IMR-90 (cell line): ENCODE measurements around the gene RERE. TPM values are rescaled to one million over a fixed set of nuclear protein-coding genes. Genes with fewer than 3 reads are reported as not detected.

Experiments used
- ATAC-seq: fragments of 200-7000 bp; cut with Tn5 transposase; 2 replicates; pipeline ENCODE4 v1.9.1; 2020; ENCODE audit warnings: low read depth, mild to moderate bottlenecking, moderate library complexity
- BruUV-seq: library from RNA; stranded (reverse); fragments of 400-500 nt; replicated peaks from 2 replicates; lab custom pipeline; 2021; lab: Mats Ljungman, UMichigan
- CTCF ChIA-PET: fragments of 300-600 bp; formaldehyde crosslinking; extraction: SDS; loops from one replicate; lab custom pipeline; 2021; ENCODE audit warnings: antibody characterized with exemption; lab: Yijun Ruan, JAX
- POLR2A ChIA-PET: fragments of 300-600 bp; sonication (Branson Sonifier 250); formaldehyde crosslinking; loops from one replicate; lab custom pipeline; 2022; ENCODE audit warnings: antibody characterized with exemption; ENCODE audit not compliant: unreplicated experiment; lab: Charles Lee
- DNase-seq: peaks from one replicate; pipeline ENCODE4 v3.0.0; 2013
- H2AFZ ChIP-seq: replicated peaks from 2 replicates; pipeline ENCODE3; 2013; ENCODE audit warnings: low read length, mild to moderate bottlenecking; ENCODE audit not compliant: poor library complexity
- H2AK5ac ChIP-seq: 2 replicates; pipeline ENCODE4 v1.6.1; 2013; ENCODE audit warnings: low read depth, low read length, inconsistent platforms
- H2AK9ac ChIP-seq: replicated peaks from 2 replicates; pipeline ENCODE3; 2013; ENCODE audit warnings: mild to moderate bottlenecking, low read depth, low read length, moderate library complexity; ENCODE audit not compliant: poor library complexity
- H2BK120ac ChIP-seq: 2 replicates; pipeline ENCODE4 v1.6.1; 2013; ENCODE audit warnings: low read depth, low read length, inconsistent platforms
- H2BK15ac ChIP-seq: 3 replicates; pipeline ENCODE4 v1.6.1; 2013; ENCODE audit warnings: low read depth, low read length, inconsistent platforms
- H2BK20ac ChIP-seq: 2 replicates; pipeline ENCODE4 v1.6.1; 2013; ENCODE audit warnings: low read depth, mild to moderate bottlenecking, inconsistent platforms, low read length, moderate library complexity
- H2BK5ac ChIP-seq: 2 replicates; pipeline ENCODE4 v1.6.1; 2013; ENCODE audit warnings: mild to moderate bottlenecking, low read depth, low read length, inconsistent platforms; ENCODE audit not compliant: poor library complexity, severe bottlenecking
- H3K14ac ChIP-seq: replicated peaks from 2 replicates; pipeline ENCODE4 v1.6.1; 2013; ENCODE audit warnings: low read depth, low read length, inconsistent platforms
- H3K18ac ChIP-seq: 2 replicates; pipeline ENCODE4 v1.6.1; 2013; ENCODE audit warnings: low read depth, low read length, control low read depth
- H3K23ac ChIP-seq: 2 replicates; pipeline ENCODE4 v1.6.1; 2013; ENCODE audit warnings: low read depth, low read length, inconsistent platforms
- H3K27ac ChIP-seq: 2 replicates; pipeline ENCODE4 v1.5.1; 2013; ENCODE audit warnings: mild to moderate bottlenecking, control low read depth, low read length; ENCODE audit not compliant: insufficient read depth
- H3K27me3 ChIP-seq: 2 replicates; pipeline ENCODE4 v1.6.1; 2013; ENCODE audit warnings: low read length; ENCODE audit not compliant: control insufficient read depth, insufficient read depth
- H3K36me3 ChIP-seq: 2 replicates; pipeline ENCODE4 v1.6.1; 2013; ENCODE audit warnings: low read length, mixed read lengths; ENCODE audit not compliant: control insufficient read depth, insufficient read depth
- H3K4ac ChIP-seq: 2 replicates; pipeline ENCODE4 v1.6.1; 2013; ENCODE audit warnings: low read depth, low read length, inconsistent platforms
- H3K4me1 ChIP-seq: 2 replicates; pipeline ENCODE4 v1.6.1; 2013; ENCODE audit warnings: low read length, mixed read lengths; ENCODE audit not compliant: control insufficient read depth, insufficient read depth
- H3K4me2 ChIP-seq: 2 replicates; pipeline ENCODE4 v1.6.1; 2013; ENCODE audit warnings: low read depth, mild to moderate bottlenecking, control low read depth, low read length, moderate library complexity
- H3K4me3 ChIP-seq: 2 replicates; pipeline ENCODE4 v1.5.1; 2013; ENCODE audit warnings: low read depth, mild to moderate bottlenecking, control low read depth, low read length, moderate library complexity; ENCODE audit not compliant: insufficient read depth
- H3K56ac ChIP-seq: 2 replicates; pipeline ENCODE4 v1.6.1; 2013; ENCODE audit warnings: low read length, inconsistent platforms; ENCODE audit not compliant: insufficient read depth; ENCODE audit errors: extremely low read depth
- H3K79me1 ChIP-seq, 2 experiments: 2 replicates each; pipeline ENCODE4 v1.6.1; 2013; ENCODE audit warnings: low read length in 2 of 2, inconsistent platforms in 1 of 2, low read depth in 1 of 2
- H3K9ac ChIP-seq: 2 replicates; pipeline ENCODE4 v1.6.1; 2013; ENCODE audit warnings: low read depth, low read length, control low read depth
- H3K9me1 ChIP-seq: 2 replicates; pipeline ENCODE4 v1.6.1; 2013; ENCODE audit warnings: low read length, inconsistent platforms; ENCODE audit not compliant: insufficient read depth
- H3K9me3 ChIP-seq: 2 replicates; pipeline ENCODE4 v1.6.1; 2013; ENCODE audit warnings: low read length; ENCODE audit not compliant: control insufficient read depth, insufficient read depth
- H4K20me1 ChIP-seq: 2 replicates; pipeline ENCODE4 v1.6.1; 2013; ENCODE audit warnings: low read length, inconsistent platforms; ENCODE audit not compliant: insufficient read depth
- H4K5ac ChIP-seq: 2 replicates; pipeline ENCODE4 v1.6.1; 2013; ENCODE audit warnings: mild to moderate bottlenecking, low read depth, low read length, control low read depth
- H4K8ac ChIP-seq, 2 experiments: 2 replicates each; pipeline ENCODE4 v1.6.1; 2013; ENCODE audit warnings: low read depth in 2 of 2, low read length in 2 of 2, control low read depth in 1 of 2, inconsistent platforms in 1 of 2
- H4K91ac ChIP-seq: 2 replicates; pipeline ENCODE4 v1.6.1; 2013; ENCODE audit warnings: low read depth, low read length, inconsistent platforms; ENCODE audit not compliant: insufficient read depth
- BHLHE40 ChIP-seq: fragments of 150-350 bp; IDR thresholded peaks from 2 replicates; pipeline ENCODE4 v1.6.1; 2016; ENCODE audit warnings: mild to moderate bottlenecking, low read depth, low read length
- CEBPB ChIP-seq: IDR thresholded peaks from 2 replicates; pipeline ENCODE4 v1.6.1; 2012; ENCODE audit warnings: low read depth, low read length, improper control_type of control experiment
- FOS ChIP-seq: fragments of 150-350 bp; IDR thresholded peaks from 2 replicates; pipeline ENCODE4 v1.6.1; 2016; ENCODE audit warnings: low read depth, low read length
- MAZ ChIP-seq: IDR thresholded peaks from 2 replicates; pipeline ENCODE4 v1.6.1; 2012; ENCODE audit warnings: low read depth, mild to moderate bottlenecking, low read length, improper control_type of control experiment, moderate library complexity, borderline replicate concordance
- MXI1 ChIP-seq: IDR thresholded peaks from 2 replicates; pipeline ENCODE4 v1.6.1; 2012; ENCODE audit warnings: low read depth, mild to moderate bottlenecking, low read length, moderate library complexity, borderline replicate concordance
- NFE2L2 ChIP-seq: fragments of 150-350 bp; IDR thresholded peaks from 2 replicates; pipeline ENCODE4 v1.6.1; 2016; ENCODE audit warnings: low read depth, mild to moderate bottlenecking, low read length
- POLR2A ChIP-seq: IDR thresholded peaks from 2 replicates; pipeline ENCODE4 v1.6.1; 2012; ENCODE audit warnings: mild to moderate bottlenecking, low read depth, low read length
- RAD21 ChIP-seq: IDR thresholded peaks from 2 replicates; pipeline ENCODE4 v1.6.1; 2012; ENCODE audit warnings: low read length, improper control_type of control experiment
- RCOR1 ChIP-seq: IDR thresholded peaks from 2 replicates; pipeline ENCODE4 v1.6.1; 2012; ENCODE audit warnings: mild to moderate bottlenecking, low read length, improper control_type of control experiment; ENCODE audit not compliant: insufficient replicate concordance
- RFX5 ChIP-seq: IDR thresholded peaks from 2 replicates; pipeline ENCODE4 v1.8.0; 2012; ENCODE audit warnings: low read depth, mild to moderate bottlenecking, low read length, moderate library complexity
- SMC3 ChIP-seq: fragments of 150-350 bp; IDR thresholded peaks from 2 replicates; pipeline ENCODE4 v1.6.1; 2016; ENCODE audit warnings: low read depth, mild to moderate bottlenecking, antibody characterized with exemption, low read length, moderate library complexity
- WGBS, 2 experiments: methylation state at CpG; one replicate each; pipeline versions ENCODE4 v1.1.5 to v1.1.7; 2013; ENCODE audit warnings: missing lambda C conversion rate in 2 of 2; ENCODE audit not compliant: insufficient read length in 1 of 2; ENCODE audit errors: extremely low coverage in 2 of 2; 5-methylcytosine and 5-hydroxymethylcytosine counted together
- dilution Hi-C: fragments of 300-500 bp; cut with HindIII; formaldehyde crosslinking; loops from one replicate; pipeline ENCODE4 v1.14.3; 2018; ENCODE audit warnings: low sequenced_read_pairs; ENCODE audit not compliant: unreplicated experiment
- in situ Hi-C: fragments of 300-500 bp; cut with MboI; formaldehyde crosslinking; loops from 3 replicates; pipeline ENCODE4 v1.14.3; 2019; ENCODE audit warnings: low sequenced_read_pairs, inconsistent platforms, mixed read lengths
- intact Hi-C: fragments of 100-400 bp; cut with micrococcal nuclease; formaldehyde crosslinking; loops from 2 replicates; pipeline ENCODE4 v1.10.0; 2022
- polyA plus RNA-seq, 3 experiments: library from polyadenylated mRNA; depleted of rRNA; stranded (reverse); fragments of >200 nt; gene quantifications; 2 replicates each; pipeline ENCODE4 v1.2.3, GENCODE V29; 2012; ENCODE audit warnings: low replicate concordance in 1 of 3
- total RNA-seq: library from RNA; depleted of rRNA; stranded (reverse); fragments of >200 nt; gene quantifications from 2 replicates; pipeline ENCODE4 v1.2.3, GENCODE V29; 2012
- TF ChIP-seq, protein P1 (sequence below): conservative IDR thresholded peaks from 2 replicates; pipeline ENCODE4 v1.5.1; 2012; ENCODE audit warnings: mild to moderate bottlenecking, low read depth, low read length, improper control_type of control experiment
- TF ChIP-seq, protein P2 (sequence below): fragments of 150-350 bp; IDR thresholded peaks from 2 replicates; pipeline ENCODE4 v1.6.1; 2016; ENCODE audit warnings: low read depth, mild to moderate bottlenecking, low read length, moderate library complexity, borderline replicate concordance
- TF ChIP-seq, protein P3 (sequence below): fragments of 150-350 bp; IDR thresholded peaks from 2 replicates; pipeline ENCODE4 v1.6.1; 2017; ENCODE audit warnings: mild to moderate bottlenecking, antibody characterized with exemption, low read length, low read depth

Gene RERE
- total and polyA plus RNA-seq, 2 of the 4 experiments (the other 2 are of a cell fraction): 11.5 to 25.1 TPM

DNA sequence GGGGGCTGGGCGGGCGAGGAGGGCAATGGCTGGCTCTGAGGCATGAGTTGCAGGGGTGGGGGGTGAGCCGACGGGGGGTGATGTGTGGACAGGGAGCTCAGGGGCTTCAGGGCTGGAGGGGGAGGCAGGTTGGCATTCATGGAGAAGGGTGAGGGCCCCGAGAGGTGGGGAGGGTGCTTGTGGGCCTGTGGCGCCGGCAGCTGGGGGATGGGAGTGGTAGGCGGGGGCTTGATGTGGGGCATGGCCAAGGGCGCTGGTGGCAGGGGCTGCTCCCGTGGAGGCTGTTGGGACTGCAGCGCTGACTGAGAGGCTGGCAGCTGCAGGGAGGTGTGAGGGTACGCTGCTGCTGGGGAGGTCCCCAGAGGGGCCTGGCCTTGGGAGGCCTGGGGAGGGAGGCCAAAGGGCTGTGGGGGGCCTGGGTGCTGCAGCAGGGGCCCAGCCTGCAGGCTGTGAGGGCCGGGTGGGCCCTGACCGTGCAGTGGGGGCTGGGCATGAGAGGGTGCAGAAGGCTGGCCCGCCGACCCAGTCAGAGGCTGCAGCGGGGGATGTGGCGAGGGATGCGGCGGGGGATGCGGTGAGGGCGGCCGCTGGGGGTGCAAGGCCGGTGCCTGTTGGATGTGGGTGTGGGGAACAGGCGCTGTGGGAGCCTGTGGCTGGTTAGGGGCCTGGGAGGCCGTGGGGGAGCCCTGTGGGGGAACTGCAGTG is 456.8 kb downstream of the RERE start:
- Histone ChIP-seq H3K56ac (no peak overlapping the region), H3K27ac (no peak overlapping the region), H3K9me1 (peaks cover 12% of the 10 kb centered on the region; the same call in 1 of the 2 replicates), H4K20me1 (peaks cover 59% of the 10 kb centered on the region), H3K9me3 (no peaks in the 10 kb centered on the region), H3K4me1 (peaks cover 10% of the 10 kb centered on the region; the same call in 1 of the 2 replicates), H2BK15ac (no peak overlapping the region), H3K23ac (no peak overlapping the region), H2BK20ac (no peak overlapping the region), H2BK120ac (no peak overlapping the region), H3K4me3 (no peak overlapping the region), H3K9ac (no peak overlapping the region), H3K18ac (no peak overlapping the region), H3K4ac (no peak overlapping the region), H2AK5ac (no peak overlapping the region), H4K8ac (no peak overlapping the region), H3K14ac (no peak overlapping the region), H3K27me3 (no peaks in the 10 kb centered on the region), H3K4me2 (no peak overlapping the region), H3K79me1 (peaks cover 51 to 72% of the 10 kb centered on the region in 2 experiments), H2AFZ (no peak overlapping the region), H4K91ac (no peak overlapping the region), H4K5ac (no peak overlapping the region), H2AK9ac (no peak overlapping the region), H3K36me3 (peaks cover 95% of the 10 kb centered on the region), H2BK5ac (no peak overlapping the region)
- in situ Hi-C loops (no loop called here), intact Hi-C loops (no loop called here), dilution Hi-C loops (no loop called here)
- no peak for DNase-seq
- WGBS, 2 experiments: no CpG with 5 or more reads among the region's 26 CpGs
- TSS peak; percentile 83 for BruUV-seq
- CTCF ChIA-PET: no interaction called here
- POLR2A ChIA-PET: no interaction called here
- TF ChIP-seq, protein P1, sequence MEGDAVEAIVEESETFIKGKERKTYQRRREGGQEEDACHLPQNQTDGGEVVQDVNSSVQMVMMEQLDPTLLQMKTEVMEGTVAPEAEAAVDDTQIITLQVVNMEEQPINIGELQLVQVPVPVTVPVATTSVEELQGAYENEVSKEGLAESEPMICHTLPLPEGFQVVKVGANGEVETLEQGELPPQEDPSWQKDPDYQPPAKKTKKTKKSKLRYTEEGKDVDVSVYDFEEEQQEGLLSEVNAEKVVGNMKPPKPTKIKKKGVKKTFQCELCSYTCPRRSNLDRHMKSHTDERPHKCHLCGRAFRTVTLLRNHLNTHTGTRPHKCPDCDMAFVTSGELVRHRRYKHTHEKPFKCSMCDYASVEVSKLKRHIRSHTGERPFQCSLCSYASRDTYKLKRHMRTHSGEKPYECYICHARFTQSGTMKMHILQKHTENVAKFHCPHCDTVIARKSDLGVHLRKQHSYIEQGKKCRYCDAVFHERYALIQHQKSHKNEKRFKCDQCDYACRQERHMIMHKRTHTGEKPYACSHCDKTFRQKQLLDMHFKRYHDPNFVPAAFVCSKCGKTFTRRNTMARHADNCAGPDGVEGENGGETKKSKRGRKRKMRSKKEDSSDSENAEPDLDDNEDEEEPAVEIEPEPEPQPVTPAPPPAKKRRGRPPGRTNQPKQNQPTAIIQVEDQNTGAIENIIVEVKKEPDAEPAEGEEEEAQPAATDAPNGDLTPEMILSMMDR: no peak
- no peak for TF ChIP-seq RFX5
- no peak for TF ChIP-seq SMC3
- TF ChIP-seq NFE2L2: no peak
- TF ChIP-seq RCOR1: no peak
- TF ChIP-seq FOS: no peak
- no peak for TF ChIP-seq POLR2A
- no peak for TF ChIP-seq CEBPB
- TF ChIP-seq, protein P2, sequence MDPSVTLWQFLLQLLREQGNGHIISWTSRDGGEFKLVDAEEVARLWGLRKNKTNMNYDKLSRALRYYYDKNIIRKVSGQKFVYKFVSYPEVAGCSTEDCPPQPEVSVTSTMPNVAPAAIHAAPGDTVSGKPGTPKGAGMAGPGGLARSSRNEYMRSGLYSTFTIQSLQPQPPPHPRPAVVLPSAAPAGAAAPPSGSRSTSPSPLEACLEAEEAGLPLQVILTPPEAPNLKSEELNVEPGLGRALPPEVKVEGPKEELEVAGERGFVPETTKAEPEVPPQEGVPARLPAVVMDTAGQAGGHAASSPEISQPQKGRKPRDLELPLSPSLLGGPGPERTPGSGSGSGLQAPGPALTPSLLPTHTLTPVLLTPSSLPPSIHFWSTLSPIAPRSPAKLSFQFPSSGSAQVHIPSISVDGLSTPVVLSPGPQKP: no peak
- no peak for TF ChIP-seq MAZ
- no peak for TF ChIP-seq RAD21
- TF ChIP-seq, protein P3, sequence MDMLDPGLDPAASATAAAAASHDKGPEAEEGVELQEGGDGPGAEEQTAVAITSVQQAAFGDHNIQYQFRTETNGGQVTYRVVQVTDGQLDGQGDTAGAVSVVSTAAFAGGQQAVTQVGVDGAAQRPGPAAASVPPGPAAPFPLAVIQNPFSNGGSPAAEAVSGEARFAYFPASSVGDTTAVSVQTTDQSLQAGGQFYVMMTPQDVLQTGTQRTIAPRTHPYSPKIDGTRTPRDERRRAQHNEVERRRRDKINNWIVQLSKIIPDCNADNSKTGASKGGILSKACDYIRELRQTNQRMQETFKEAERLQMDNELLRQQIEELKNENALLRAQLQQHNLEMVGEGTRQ: no peak
- no peak for TF ChIP-seq MXI1
- TF ChIP-seq BHLHE40: no peak
- ATAC-seq: no peak
